Measurements from ENCODE around the gene DLL1. TPM values are rescaled to one million over a fixed set of nuclear protein-coding genes. Genes with fewer than 3 reads are reported as not detected.

Gene DLL1
- total RNA-seq, 1 donor from 2014 or later, result 6.4 TPM

- DNase-seq (ENCODE audit: low spot score), result peak; percentile 77
- intact Hi-C loops (cut with DNase I), result loop anchor here (5.0 kb wide), 1 partner anchor 149 kb away; no protein-coding TSS in a partner anchor
Measured at GRCh38 chr6:170286246-170286933, 4.5 kb downstream of the DLL1 start.

GRCh38 chr6:170285482-170285881, 5.4 kb downstream of the DLL1 start:
- intact Hi-C loops (cut with DNase I), result loop anchor here (5.0 kb wide), 1 partner anchor 148 kb away; no protein-coding TSS in a partner anchor
- peak; percentile 19 for DNase-seq (ENCODE audit: low spot score)

DNA sequence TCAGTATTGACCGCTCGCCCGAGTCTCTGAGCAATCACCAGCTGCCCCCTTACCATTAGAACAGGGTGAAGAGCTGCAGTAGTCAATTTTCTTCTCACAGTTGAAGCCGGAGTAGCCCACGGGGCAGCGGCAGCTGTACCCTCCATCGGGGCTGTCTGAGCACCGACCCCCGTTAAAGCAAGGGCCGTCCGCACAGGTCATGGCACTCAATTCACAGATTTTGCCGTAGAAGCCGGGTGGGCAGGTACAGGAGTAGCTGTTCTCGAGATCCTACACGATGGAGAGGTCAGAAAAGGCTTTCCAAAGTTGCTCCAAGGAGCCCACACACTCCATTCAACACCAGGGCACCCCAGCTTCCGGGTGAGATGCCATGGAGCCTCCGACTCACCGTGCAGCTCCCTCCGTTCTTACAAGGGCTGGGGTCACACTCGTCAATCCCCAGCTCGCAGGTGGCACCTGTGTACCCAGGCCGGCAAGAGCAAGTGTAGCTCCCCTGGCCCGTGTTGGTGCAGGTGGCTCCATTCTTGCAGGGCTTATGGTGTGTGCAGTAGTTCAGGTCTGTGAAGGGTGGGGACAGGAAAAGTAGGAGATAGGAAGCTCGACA, 5.9 kb downstream of the DLL1 start:
- peak; percentile 70 for DNase-seq (ENCODE audit: low spot score)
- intact Hi-C loops (cut with DNase I), result loop anchor here (5.0 kb wide), 1 partner anchor 148 kb away; no protein-coding TSS in a partner anchor

GRCh38 chr6:170284126-170284773, 6.6 kb downstream of the DLL1 start:
- DNase-seq (ENCODE audit: low spot score), result peak; percentile 63
- intact Hi-C loops (cut with DNase I), result no loop called here

GRCh38 chr6:170283212-170284081, 7.4 kb downstream of the DLL1 start:
- DNase-seq (ENCODE audit: low spot score), result peak; percentile 70
- intact Hi-C loops (cut with DNase I), result no loop called here

GRCh38 chr6:170282512-170283158, 8.2 kb downstream of the DLL1 start:
- intact Hi-C loops (cut with DNase I), result no loop called here

DNA sequence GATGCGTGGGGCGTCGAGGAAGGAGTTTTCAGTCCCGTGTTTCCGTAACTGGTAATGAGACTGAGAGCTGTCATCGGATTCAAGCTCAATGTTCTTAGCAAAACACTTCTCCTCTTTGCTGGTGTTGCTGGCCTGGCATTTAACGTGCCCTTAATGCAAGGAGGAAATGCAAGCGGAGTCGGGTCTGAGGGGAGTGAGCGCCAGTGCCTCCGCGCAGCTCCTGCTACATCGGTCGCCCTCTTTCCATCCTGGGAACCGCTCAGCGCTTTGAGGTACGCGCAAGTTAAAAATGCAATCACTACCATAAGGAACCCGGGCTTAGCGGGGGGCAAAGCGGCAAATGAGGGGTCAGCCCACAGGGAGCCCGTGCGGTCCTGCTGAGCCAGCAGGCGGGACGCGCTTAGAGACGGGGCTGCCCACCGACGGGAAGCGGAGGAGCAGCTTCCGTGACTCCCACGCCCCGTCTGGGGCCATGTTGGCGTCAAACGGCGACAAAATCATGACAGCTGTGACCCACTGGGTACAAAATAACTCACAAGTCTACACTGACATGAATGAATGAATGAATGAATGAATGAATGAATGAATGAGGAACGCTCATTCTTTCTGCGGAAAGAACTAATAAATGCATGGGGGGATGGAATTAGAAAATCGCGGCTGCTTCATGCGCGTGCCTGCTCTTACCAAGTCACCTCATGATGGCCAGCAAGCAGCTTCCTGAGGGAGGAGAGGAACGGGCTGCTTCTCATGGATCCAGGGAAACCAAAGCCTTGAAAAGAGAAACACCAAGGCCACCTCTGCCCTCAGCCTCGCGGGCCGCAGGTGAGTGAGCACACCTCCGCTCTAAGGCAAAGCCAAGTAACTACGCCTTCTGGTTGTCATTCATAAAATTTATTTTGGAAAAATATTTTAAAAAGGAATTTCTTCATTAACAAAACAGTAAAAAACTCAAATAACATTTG, 9.3 kb downstream of the DLL1 start:
- peak; percentile 59 for DNase-seq (ENCODE audit: low spot score)
- intact Hi-C loops (cut with DNase I), result no loop called here

More at GRCh38 chr6:170282512-170283158, 8.2 kb downstream of the DLL1 start:
- DNase-seq (ENCODE audit: low spot score), result peak; percentile 50

DNA sequence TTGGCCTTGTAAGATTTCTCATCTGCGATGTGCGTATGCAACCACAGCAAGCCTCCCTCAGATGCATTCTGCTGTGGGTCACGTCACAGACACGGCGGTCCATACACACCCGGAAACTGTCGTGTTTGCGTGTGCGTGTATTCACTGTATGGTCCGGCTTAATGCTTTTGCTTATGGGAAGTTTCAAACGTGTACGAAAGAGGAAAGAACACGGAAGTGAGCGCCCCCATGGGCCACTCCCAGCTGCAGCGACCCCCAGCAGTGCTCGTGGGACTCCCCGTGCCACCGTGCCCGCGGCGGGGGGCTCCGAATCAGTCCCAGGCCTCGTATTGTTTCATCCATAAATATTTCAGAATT, 10.2 kb downstream of the DLL1 start:
- DNase-seq (ENCODE audit: low spot score), result peak; percentile 44
- intact Hi-C loops (cut with DNase I), result no loop called here

- peak; percentile 80 for DNase-seq (ENCODE audit: low spot score)
- intact Hi-C loops (cut with DNase I), result loop anchor here (5.0 kb wide), 1 partner anchor 128 kb away; no protein-coding TSS in a partner anchor
Measured at GRCh38 chr6:170279977-170280688, 10.7 kb downstream of the DLL1 start.

DNA sequence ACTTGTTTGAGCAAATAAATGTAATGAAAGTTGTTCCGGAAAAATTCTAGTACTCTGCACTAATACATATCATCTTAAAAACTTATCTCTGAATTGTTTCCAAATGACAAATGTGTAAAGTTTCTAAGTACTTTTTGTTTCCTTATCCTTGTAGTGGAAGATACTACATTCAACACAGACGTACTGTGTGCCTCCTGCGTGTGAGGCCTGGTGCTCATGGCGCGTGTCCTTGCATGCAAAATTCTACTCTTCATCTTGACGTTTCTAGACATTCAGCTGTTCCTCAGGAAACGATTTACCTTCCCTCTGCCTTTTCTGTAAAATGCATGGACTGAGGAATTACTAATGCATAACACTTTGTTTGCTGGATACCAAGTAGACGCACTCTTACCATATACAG, 11.5 kb downstream of the DLL1 start:
- DNase-seq (ENCODE audit: low spot score), result peak; percentile 22
- intact Hi-C loops (cut with DNase I), result loop anchor here (5.0 kb wide), 1 partner anchor 127 kb away; no protein-coding TSS in a partner anchor

DNA sequence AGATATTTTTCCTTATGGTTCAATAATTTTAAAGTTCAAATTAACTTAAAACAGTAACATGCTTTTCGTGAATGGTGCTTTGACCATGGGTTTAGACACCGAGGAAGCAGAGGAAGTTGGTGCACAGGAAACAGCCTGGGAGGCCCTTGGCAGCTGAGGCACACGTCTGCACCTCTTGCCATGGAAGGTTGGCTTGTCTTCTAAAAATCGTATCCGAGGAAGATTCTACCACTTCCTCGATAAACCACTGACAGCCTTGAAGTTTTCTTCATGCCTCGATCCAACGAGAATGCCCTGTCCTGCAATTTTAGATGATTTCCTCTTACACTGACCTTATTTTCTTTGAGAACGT, 12.2 kb downstream of the DLL1 start:
- intact Hi-C loops (cut with DNase I), result loop anchor here (5.0 kb wide), 1 partner anchor 126 kb away; no protein-coding TSS in a partner anchor
- DNase-seq (ENCODE audit: low spot score), result peak; percentile 33

DNA sequence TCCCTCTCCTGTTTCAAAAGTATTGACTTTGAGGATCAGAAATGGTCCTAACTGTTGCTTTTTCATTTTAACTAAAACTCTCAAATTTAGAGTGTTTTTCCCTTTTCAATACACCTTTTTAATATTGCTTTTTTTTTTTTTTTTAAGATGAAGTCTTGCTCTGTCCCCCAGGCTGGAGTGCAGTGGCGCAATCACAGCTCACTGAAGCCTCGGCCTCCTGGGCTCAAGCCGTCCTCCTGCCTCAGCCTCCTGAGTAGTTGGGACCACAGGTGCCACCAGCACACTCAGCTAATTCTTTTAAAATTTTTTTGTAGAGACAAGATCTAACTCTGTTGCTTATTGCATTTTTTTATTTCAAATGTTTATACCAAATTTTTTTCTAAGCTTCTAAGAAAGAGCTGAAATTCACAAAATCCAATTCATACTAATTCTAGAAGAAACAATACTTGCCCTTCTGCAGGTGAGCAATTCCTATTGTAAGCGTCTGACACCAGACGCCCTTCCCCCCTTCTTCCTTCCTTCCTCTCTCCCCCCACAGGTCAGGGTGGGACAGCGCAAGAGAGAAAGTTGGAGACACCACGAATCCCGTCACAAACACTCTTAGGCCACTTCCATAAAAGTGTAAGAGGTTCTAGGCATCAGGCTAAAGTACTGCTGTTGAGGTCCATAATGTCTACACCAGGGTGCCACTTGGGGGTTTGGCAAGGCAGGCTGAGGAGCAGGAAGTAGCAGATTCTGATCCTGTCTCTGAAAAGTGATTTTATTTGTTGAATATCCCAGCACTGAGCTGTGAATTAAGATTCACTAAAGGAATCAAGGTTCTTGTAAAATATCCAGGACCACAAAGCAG, 12.8 kb downstream of the DLL1 start:
- intact Hi-C loops (cut with DNase I), result loop anchor here (5.0 kb wide), 1 partner anchor 126 kb away; no protein-coding TSS in a partner anchor
- peak; percentile 73 for DNase-seq (ENCODE audit: low spot score)

DNA sequence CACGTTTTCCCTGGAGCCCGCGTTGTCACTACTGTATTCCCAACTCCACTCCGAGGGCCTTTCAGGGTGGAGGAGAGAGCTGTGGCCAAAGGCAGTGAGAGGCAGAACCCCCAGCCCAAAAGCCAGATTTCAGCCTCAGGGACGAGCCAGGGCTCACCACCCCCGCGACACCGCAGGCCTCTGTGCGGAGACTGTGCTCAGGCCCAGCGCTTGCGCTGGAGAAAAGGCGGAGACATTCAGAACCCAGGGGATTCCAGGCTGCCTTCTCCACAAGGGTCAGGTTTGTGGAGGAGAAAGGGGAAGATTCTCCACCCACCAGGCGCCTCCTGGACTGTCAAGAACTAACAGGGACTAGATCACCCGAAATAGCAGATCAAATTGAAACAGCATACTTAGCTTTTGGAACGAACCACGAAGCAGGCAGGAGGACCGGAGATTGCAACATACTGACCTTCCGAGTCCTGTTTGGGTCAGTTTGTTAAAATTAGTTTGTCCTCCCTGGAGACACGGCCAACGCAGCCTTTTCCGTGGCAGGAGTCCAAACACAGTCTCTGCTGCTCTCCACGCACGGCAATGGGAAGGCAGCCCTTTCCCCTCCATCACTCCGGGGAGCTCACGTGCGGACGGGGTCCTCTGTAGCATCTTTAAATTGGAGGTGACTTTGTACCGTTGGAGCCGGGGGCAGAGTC, 14.4 kb downstream of the DLL1 start:
- intact Hi-C loops (cut with DNase I), result loop anchor here (5.0 kb wide), 1 partner anchor 124 kb away; no protein-coding TSS in a partner anchor
- no peak for DNase-seq (ENCODE audit: low spot score)

DNA sequence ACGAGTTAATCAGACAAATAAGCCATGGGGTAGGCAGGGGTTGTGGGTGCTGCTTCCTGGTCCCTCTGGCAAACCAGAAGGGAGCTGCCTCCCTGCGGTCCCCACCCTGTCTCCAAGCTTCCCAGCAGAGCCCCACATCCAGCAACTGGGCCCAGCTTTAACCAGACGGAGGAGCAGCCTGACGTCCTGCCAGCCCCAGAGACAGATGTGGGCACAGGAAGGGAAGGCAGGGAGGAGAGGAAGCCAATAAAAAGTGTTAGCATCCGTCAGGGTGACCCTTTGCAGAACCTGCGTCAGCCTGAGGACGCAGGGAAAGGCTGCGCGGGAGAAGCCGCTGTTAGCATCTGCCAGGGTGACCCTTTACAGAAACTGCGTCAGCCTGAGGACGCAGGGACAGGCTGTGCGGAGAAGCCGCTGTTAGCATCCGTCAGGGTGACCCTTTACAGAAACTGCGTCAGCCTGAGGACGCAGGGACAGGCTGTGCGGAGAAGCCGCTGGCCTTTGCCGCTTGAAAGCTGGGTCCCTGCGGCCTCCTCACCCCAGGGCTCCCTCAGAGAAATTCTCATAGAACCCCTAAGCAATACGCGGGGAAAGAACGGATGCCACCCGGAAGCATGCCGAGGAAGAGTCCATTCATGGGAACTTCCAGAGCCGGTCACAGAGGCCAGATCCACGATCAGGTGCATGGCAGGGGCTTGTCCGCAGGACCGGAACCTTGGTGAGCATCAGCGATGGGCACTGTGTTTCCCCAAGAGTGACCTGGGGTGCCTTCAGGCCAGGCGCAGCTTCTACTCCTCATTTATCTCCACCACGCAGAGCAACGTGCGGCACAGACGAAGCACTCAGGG, 15.9 kb downstream of the DLL1 start:
- no peak for DNase-seq (ENCODE audit: low spot score)
- intact Hi-C loops (cut with DNase I), result loop anchor here (5.0 kb wide), 1 partner anchor 123 kb away; no protein-coding TSS in a partner anchor

GRCh38 chr6:170273681-170274080, 17.2 kb downstream of the DLL1 start:
- intact Hi-C loops (cut with DNase I), result no loop called here
- DNase-seq (ENCODE audit: low spot score), result no peak
